Measurements from ENCODE around the gene PCSK5. TPM values are rescaled to one million over a fixed set of nuclear protein-coding genes. Genes with fewer than 3 reads are reported as not detected.

Gene PCSK5
- total and polyA plus RNA-seq, 2 of the 8 experiments (the other 6 are each of a cell fraction or from before 2014, with no cell fraction given) = 5.5 to 10.7 TPM

GRCh38 chr9:75992482-75993206, 102.2 kb downstream of the PCSK5 start:
- 91% methylated on average over 8 of the region's 8 CpGs; no CpG with 5 or more reads in 1 of the 2 experiments for WGBS, 2 experiments (ENCODE audit: extremely low coverage in 1 of 2, insufficient coverage in 1 of 2, insufficient read length in 1 of 2, insufficient replicate concordance in 2 of 2, low coverage in 1 of 2, low lambda C conversion rate in 2 of 2, missing lambda C conversion rate in 1 of 2)
- no peaks in the 10 kb centered on the region; the same call in 1 of the 2 replicates for H3K79me1 ChIP-seq (ENCODE audit: low read depth, low read length)
- TF ChIP-seq TCF12 (IDR thresholded peaks at IDR 0.05; ENCODE audit: low read depth, low read length) = no peak
- no peak for TF ChIP-seq ASH2L (IDR thresholded peaks at IDR 0.05; ENCODE audit: low read length)
- TF ChIP-seq, protein P1, sequence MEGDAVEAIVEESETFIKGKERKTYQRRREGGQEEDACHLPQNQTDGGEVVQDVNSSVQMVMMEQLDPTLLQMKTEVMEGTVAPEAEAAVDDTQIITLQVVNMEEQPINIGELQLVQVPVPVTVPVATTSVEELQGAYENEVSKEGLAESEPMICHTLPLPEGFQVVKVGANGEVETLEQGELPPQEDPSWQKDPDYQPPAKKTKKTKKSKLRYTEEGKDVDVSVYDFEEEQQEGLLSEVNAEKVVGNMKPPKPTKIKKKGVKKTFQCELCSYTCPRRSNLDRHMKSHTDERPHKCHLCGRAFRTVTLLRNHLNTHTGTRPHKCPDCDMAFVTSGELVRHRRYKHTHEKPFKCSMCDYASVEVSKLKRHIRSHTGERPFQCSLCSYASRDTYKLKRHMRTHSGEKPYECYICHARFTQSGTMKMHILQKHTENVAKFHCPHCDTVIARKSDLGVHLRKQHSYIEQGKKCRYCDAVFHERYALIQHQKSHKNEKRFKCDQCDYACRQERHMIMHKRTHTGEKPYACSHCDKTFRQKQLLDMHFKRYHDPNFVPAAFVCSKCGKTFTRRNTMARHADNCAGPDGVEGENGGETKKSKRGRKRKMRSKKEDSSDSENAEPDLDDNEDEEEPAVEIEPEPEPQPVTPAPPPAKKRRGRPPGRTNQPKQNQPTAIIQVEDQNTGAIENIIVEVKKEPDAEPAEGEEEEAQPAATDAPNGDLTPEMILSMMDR (IDR thresholded peaks at IDR 0.05; ENCODE audit: control extremely low read depth in 1 of 3, insufficient read depth in 1 of 3, low read depth in 1 of 3, low read length in 3 of 3) = no peak
- TF ChIP-seq TAF7 (optimal IDR thresholded peaks at IDR 0.05; ENCODE audit: borderline replicate concordance, low read depth, low read length) = no peak
- no peak for TF ChIP-seq SP1 (IDR thresholded peaks at IDR 0.05; ENCODE audit: low read depth, low read length)
- TF ChIP-seq NRF1 (IDR thresholded peaks at IDR 0.05; ENCODE audit: low read depth, low read length) = no peak
- H3K9me3 ChIP-seq (ENCODE audit: insufficient read depth in 2 of 2, low read depth in 1 of 2, low read length in 1 of 2) = no peaks in the 10 kb centered on the region
- no peak overlapping the region for H3K23ac ChIP-seq (ENCODE audit: insufficient read length)
- H3K27me3 ChIP-seq (replicated peaks in 1 of 4; ENCODE audit: control insufficient read depth in 3 of 4, extremely low read depth in 1 of 4, insufficient read depth in 3 of 4, low read length in 3 of 4) = no peaks in the 10 kb centered on the region
- no peak overlapping the region for H3K4ac ChIP-seq (replicated peaks; ENCODE audit: insufficient read length, low read depth, low read length)
- H2BK12ac ChIP-seq (ENCODE audit: low read depth, low read length) = no peak overlapping the region
- no peak overlapping the region for H2AK5ac ChIP-seq (ENCODE audit: low read depth, low read length)
- H4K5ac ChIP-seq (ENCODE audit: insufficient read length, low read depth, low read length) = no peak overlapping the region
- H3K9ac ChIP-seq (replicated peaks in 1 of 4; ENCODE audit: extremely low read depth in 1 of 4, low read depth in 3 of 4, low read length in 3 of 4) = no peak overlapping the region
- no peaks in the 10 kb centered on the region for H4K20me1 ChIP-seq (replicated peaks in 1 of 2; ENCODE audit: control insufficient read depth in 1 of 2, insufficient read depth in 2 of 2, low read length in 2 of 2)
- H3K4me2 ChIP-seq (ENCODE audit: insufficient read depth in 1 of 2, low read depth in 2 of 2, low read length in 2 of 2) = no peak overlapping the region
- H2AFZ ChIP-seq (ENCODE audit: low read length) = no peak overlapping the region
- no peaks in the 10 kb centered on the region; a peak in 2 of 4 replicates for H3K79me2 ChIP-seq (ENCODE audit: control insufficient read depth in 1 of 2, insufficient read depth in 2 of 2, low read length in 2 of 2)
- no peak overlapping the region for H3K4me3 ChIP-seq (ENCODE audit: extremely low read depth in 1 of 4, insufficient read depth in 2 of 4, low read depth in 3 of 4, low read length in 4 of 4)
- H3K36me3 ChIP-seq (ENCODE audit: control insufficient read depth in 2 of 4, insufficient read depth in 4 of 4, low read length in 3 of 4) = no peaks in the 10 kb centered on the region
- POLR2A ChIA-PET (ENCODE audit: partially characterized antibody) = no interaction called here
- no peak overlapping the region for H4K91ac ChIP-seq (replicated peaks; ENCODE audit: insufficient read length, low read length)
- no peak for DNase-seq (ENCODE audit: low read depth in 1 of 2, low spot score in 2 of 2)
- H4K8ac ChIP-seq (ENCODE audit: extremely low read depth, insufficient read depth, low read length) = no peak overlapping the region
- H3K18ac ChIP-seq (ENCODE audit: extremely low read depth, low read length) = no peak overlapping the region
- H3K27ac ChIP-seq (ENCODE audit: low read depth, low read length) = no peak overlapping the region
- no peak overlapping the region for H2BK5ac ChIP-seq (ENCODE audit: low read depth, low read length)
- H3K56ac ChIP-seq (replicated peaks; ENCODE audit: insufficient read length, low read depth, low read length) = no peak overlapping the region
- no peaks in the 10 kb centered on the region for H3K23me2 ChIP-seq (ENCODE audit: low read depth, low read length)
- no peak overlapping the region for H2BK120ac ChIP-seq (replicated peaks; ENCODE audit: low read depth, low read length)
- H3K4me1 ChIP-seq (replicated peaks in 1 of 4; ENCODE audit: control insufficient read depth in 3 of 4, insufficient read depth in 4 of 4, low read length in 3 of 4) = no peaks in the 10 kb centered on the region
- no peak overlapping the region for H2BK20ac ChIP-seq (ENCODE audit: low read length)
- no peak overlapping the region for H3K14ac ChIP-seq (ENCODE audit: insufficient read length)
- H2BK15ac ChIP-seq (ENCODE audit: low read length) = no peak overlapping the region
- FAIRE-seq = no peak
- CTCF ChIA-PET (ENCODE audit: partially characterized antibody) = interaction anchor here (0.7 to 1.3 kb wide), 5 partner anchors 9 to 942 kb away, joined by 3 to 5 read pairs (median 4); no protein-coding TSS in a partner anchor
